ENCODE data around the gene TNRC18. TPM values are rescaled to one million over a fixed set of nuclear protein-coding genes. Genes with fewer than 3 reads are reported as not detected.

Gene TNRC18
- total and polyA plus RNA-seq, 2 experiments from 2014 or later: 3.7 to 51.8 TPM

- Histone ChIP-seq H3K4me1 (ENCODE audit: insufficient read depth) (no peaks in the 10 kb centered on the region), H3K27ac (no peak overlapping the region), H2AFZ (no peak overlapping the region), H3F3A (ENCODE audit: insufficient read depth) (no peaks in the 10 kb centered on the region), H3K9ac (no peak overlapping the region), H3K79me2 (ENCODE audit: insufficient read depth) (peaks cover 10% of the 10 kb centered on the region), H3K36me3 (ENCODE audit: low read depth) (no peaks in the 10 kb centered on the region; the same call in 1 of the 2 replicates), H4K20me1 (ENCODE audit: insufficient read depth) (no peaks in the 10 kb centered on the region), H3K4me3 (no peak overlapping the region), H3K4me2 (ENCODE audit: unreplicated experiment) (no peak overlapping the region), H3K27me3 (replicated peaks; ENCODE audit: insufficient read depth) (no peaks in the 10 kb centered on the region), H3K9me2 (ENCODE audit: insufficient read depth) (no peaks in the 10 kb centered on the region), H3K9me3 (ENCODE audit: low read depth) (no peaks in the 10 kb centered on the region)
- no peak for TF ChIP-seq EZH2phosphoT487 (IDR thresholded peaks at IDR 0.05; ENCODE audit: insufficient read depth, low read depth)
- no peak for TF ChIP-seq EZH2 (IDR thresholded peaks at IDR 0.05; ENCODE audit: insufficient read depth, poor library complexity, severe bottlenecking)
- DNase-seq: no peak
- in situ Hi-C loops (cut with MboI): no loop called here
- WGBS, 2 experiments (ENCODE audit: low coverage in 1 of 2, low lambda C conversion rate in 2 of 2, missing lambda C conversion rate in 2 of 2): 76 to 78% methylated on average over 19 to 20 of the region's 20 CpGs
Measured at GRCh38 chr7:5442757-5443305, 19.2 kb upstream of the TNRC18 start.

- Histone ChIP-seq H3K9ac (no peak overlapping the region), H3K79me2 (ENCODE audit: insufficient read depth) (peaks cover 19% of the 10 kb centered on the region), H3K4me1 (ENCODE audit: insufficient read depth) (no peaks in the 10 kb centered on the region), H4K20me1 (ENCODE audit: insufficient read depth) (no peaks in the 10 kb centered on the region), H3K27ac (no peak overlapping the region), H3K4me2 (ENCODE audit: unreplicated experiment) (no peak overlapping the region), H3K9me2 (ENCODE audit: insufficient read depth) (no peaks in the 10 kb centered on the region), H3F3A (ENCODE audit: insufficient read depth) (no peaks in the 10 kb centered on the region), H2AFZ (no peak overlapping the region), H3K27me3 (replicated peaks; ENCODE audit: insufficient read depth) (no peaks in the 10 kb centered on the region), H3K4me3 (no peak overlapping the region), H3K9me3 (ENCODE audit: low read depth) (no peaks in the 10 kb centered on the region), H3K36me3 (ENCODE audit: low read depth) (no peaks in the 10 kb centered on the region; the same call in 1 of the 2 replicates)
- no peak for TF ChIP-seq EZH2phosphoT487 (IDR thresholded peaks at IDR 0.05; ENCODE audit: insufficient read depth, low read depth)
- no peak for TF ChIP-seq EZH2 (IDR thresholded peaks at IDR 0.05; ENCODE audit: insufficient read depth, poor library complexity, severe bottlenecking)
- DNase-seq: no peak
- in situ Hi-C loops (cut with MboI): no loop called here
- 74 to 76% methylated on average over 11 of the region's 11 CpGs for WGBS, 2 experiments (ENCODE audit: low coverage in 1 of 2, low lambda C conversion rate in 2 of 2, missing lambda C conversion rate in 2 of 2)
Measured at GRCh38 chr7:5441840-5442503, 18.3 kb upstream of the TNRC18 start.

- H3K27ac ChIP-seq: no peak overlapping the region
- no peak overlapping the region for H2AFZ ChIP-seq
- peaks cover 40% of the 10 kb centered on the region for H3K79me2 ChIP-seq (ENCODE audit: insufficient read depth)
- H4K20me1 ChIP-seq (ENCODE audit: insufficient read depth): no peaks in the 10 kb centered on the region
- 91 to 96% methylated on average over 15 to 24 of the region's 24 CpGs for WGBS, 2 experiments (ENCODE audit: low coverage in 1 of 2, low lambda C conversion rate in 2 of 2, missing lambda C conversion rate in 2 of 2)
- H3K9ac ChIP-seq: no peak overlapping the region
- peaks cover 6% of the 10 kb centered on the region; the same call in 1 of the 2 replicates for H3K36me3 ChIP-seq (ENCODE audit: low read depth)
- no peak overlapping the region for H3K4me2 ChIP-seq (ENCODE audit: unreplicated experiment)
- TF ChIP-seq EZH2 (IDR thresholded peaks at IDR 0.05; ENCODE audit: insufficient read depth, poor library complexity, severe bottlenecking) (no peak), EZH2phosphoT487 (IDR thresholded peaks at IDR 0.05; ENCODE audit: insufficient read depth, low read depth) (no peak)
- no peaks in the 10 kb centered on the region for H3F3A ChIP-seq (ENCODE audit: insufficient read depth)
- no peak overlapping the region for H3K4me3 ChIP-seq
- no peaks in the 10 kb centered on the region for H3K4me1 ChIP-seq (ENCODE audit: insufficient read depth)
- DNase-seq: no peak
- H3K27me3 ChIP-seq (replicated peaks; ENCODE audit: insufficient read depth): no peaks in the 10 kb centered on the region
- no peaks in the 10 kb centered on the region for H3K9me2 ChIP-seq (ENCODE audit: insufficient read depth)
- in situ Hi-C loops (cut with MboI): no loop called here
- no peaks in the 10 kb centered on the region for H3K9me3 ChIP-seq (ENCODE audit: low read depth)
Measured at GRCh38 chr7:5439572-5440496, 16.2 kb upstream of the TNRC18 start.

- in situ Hi-C loops (cut with MboI): no loop called here
- 93 to 100% methylated on average over 2 to 3 of the region's 3 CpGs for WGBS, 2 experiments (ENCODE audit: low coverage in 1 of 2, low lambda C conversion rate in 2 of 2, missing lambda C conversion rate in 2 of 2)
Measured at GRCh38 chr7:5439209-5439571, 15.6 kb upstream of the TNRC18 start.

More at GRCh38 chr7:5439209-5439571, 15.6 kb upstream of the TNRC18 start:
- no peak for TF ChIP-seq EZH2 (IDR thresholded peaks at IDR 0.05; ENCODE audit: insufficient read depth, poor library complexity, severe bottlenecking)
- TF ChIP-seq EZH2phosphoT487 (IDR thresholded peaks at IDR 0.05; ENCODE audit: insufficient read depth, low read depth): no peak
- Histone ChIP-seq H3F3A (ENCODE audit: insufficient read depth) (no peaks in the 10 kb centered on the region), H3K36me3 (ENCODE audit: low read depth) (peaks cover 6% of the 10 kb centered on the region; the same call in 1 of the 2 replicates), H3K4me2 (ENCODE audit: unreplicated experiment) (no peak overlapping the region), H3K9ac (no peak overlapping the region), H3K4me1 (ENCODE audit: insufficient read depth) (no peaks in the 10 kb centered on the region), H4K20me1 (ENCODE audit: insufficient read depth) (no peaks in the 10 kb centered on the region), H2AFZ (no peak overlapping the region), H3K9me3 (ENCODE audit: low read depth) (no peaks in the 10 kb centered on the region), H3K79me2 (ENCODE audit: insufficient read depth) (peaks cover 47% of the 10 kb centered on the region), H3K9me2 (ENCODE audit: insufficient read depth) (no peaks in the 10 kb centered on the region), H3K27me3 (replicated peaks; ENCODE audit: insufficient read depth) (no peaks in the 10 kb centered on the region), H3K4me3 (no peak overlapping the region), H3K27ac (no peak overlapping the region)
- no peak for DNase-seq

Data from GM23248 (cell line).